Epithelial cell of proximal tubule (primary cell): Measurements from ENCODE around the gene CFAP57. TPM values are rescaled to one million over a fixed set of nuclear protein-coding genes. Genes with fewer than 3 reads are reported as not detected.

ENCODE experiments used
- DNase-seq: peaks from one replicate; pipeline ENCODE4 v3.0.0-alpha.2; 2011; ENCODE audit warnings: low read depth
- H3K4me3 ChIP-seq: 2 replicates; pipeline ENCODE4 v1.5.1; 2011; ENCODE audit warnings: low read depth, mild to moderate bottlenecking, low read length
- CTCF ChIP-seq: conservative IDR thresholded peaks from 2 replicates; pipeline ENCODE4 v1.5.1; 2012; ENCODE audit warnings: low read depth, mild to moderate bottlenecking, low read length
- total RNA-seq: library from RNA; depleted of rRNA; stranded (reverse); fragments of >200 nt; gene quantifications from 2 replicates; pipeline ENCODE4 v1.2.3, GENCODE V29; 2015

The CFAP57 gene
- total RNA-seq, 1 donor from 2014 or later, result 0.46 TPM

GRCh38 chr1:43147625-43148327 is 24.4 kb upstream of the CFAP57 start:
- peak overlapping the region; percentile 42 for H3K4me3 ChIP-seq
- TF ChIP-seq CTCF, result no peak
- DNase-seq, result no peak

GRCh38 chr1:43149889-43150288 is 22.2 kb upstream of the CFAP57 start:
- H3K4me3 ChIP-seq, result no peak overlapping the region
- DNase-seq, result no peak
- TF ChIP-seq CTCF, result no peak

- no peak for TF ChIP-seq CTCF
- H3K4me3 ChIP-seq, result no peak overlapping the region
- DNase-seq, result no peak
Observed at GRCh38 chr1:43152866-43153265, 19.3 kb upstream of the CFAP57 start.

- no peak overlapping the region for H3K4me3 ChIP-seq
- DNase-seq, result no peak
- no peak for TF ChIP-seq CTCF
Observed at GRCh38 chr1:43153443-43153842, 18.7 kb upstream of the CFAP57 start.

- no peak for TF ChIP-seq CTCF
- H3K4me3 ChIP-seq, result no peak overlapping the region
- DNase-seq, result no peak
Observed at GRCh38 chr1:43156026-43156425, 16.1 kb upstream of the CFAP57 start.

DNA sequence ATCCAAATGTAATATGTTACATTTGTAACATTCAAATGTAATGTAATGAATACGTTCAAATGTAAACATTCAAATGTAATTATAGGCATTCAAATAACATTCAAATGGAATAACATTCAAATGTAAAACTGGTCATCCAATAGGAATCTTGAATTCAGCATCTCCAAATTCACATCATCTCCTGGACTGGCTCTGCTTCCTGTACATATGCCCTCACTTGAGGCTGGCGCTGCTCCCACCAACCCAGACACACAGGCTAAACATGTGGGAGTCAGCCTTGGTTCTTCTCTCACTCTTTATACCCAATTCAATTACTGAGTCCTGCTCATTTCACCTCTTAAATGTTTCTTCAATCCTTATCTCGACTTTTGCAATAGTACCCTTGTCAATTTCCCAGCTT is 7.0 kb upstream of the CFAP57 start:
- no peak for DNase-seq
- TF ChIP-seq CTCF, result no peak
- H3K4me3 ChIP-seq, result no peak overlapping the region

- no peak overlapping the region for H3K4me3 ChIP-seq
- no peak for TF ChIP-seq CTCF
- DNase-seq, result no peak
Observed at GRCh38 chr1:43165765-43166164, 6.4 kb upstream of the CFAP57 start.
